Measurements from ENCODE around the gene PRKAR1A.
"Not testable (repeated sequence)": the region's sequence is repeated elsewhere in the genome, so short reads cannot be mapped to it uniquely, and the experiment has no call there.

The PRKAR1A gene

DNA sequence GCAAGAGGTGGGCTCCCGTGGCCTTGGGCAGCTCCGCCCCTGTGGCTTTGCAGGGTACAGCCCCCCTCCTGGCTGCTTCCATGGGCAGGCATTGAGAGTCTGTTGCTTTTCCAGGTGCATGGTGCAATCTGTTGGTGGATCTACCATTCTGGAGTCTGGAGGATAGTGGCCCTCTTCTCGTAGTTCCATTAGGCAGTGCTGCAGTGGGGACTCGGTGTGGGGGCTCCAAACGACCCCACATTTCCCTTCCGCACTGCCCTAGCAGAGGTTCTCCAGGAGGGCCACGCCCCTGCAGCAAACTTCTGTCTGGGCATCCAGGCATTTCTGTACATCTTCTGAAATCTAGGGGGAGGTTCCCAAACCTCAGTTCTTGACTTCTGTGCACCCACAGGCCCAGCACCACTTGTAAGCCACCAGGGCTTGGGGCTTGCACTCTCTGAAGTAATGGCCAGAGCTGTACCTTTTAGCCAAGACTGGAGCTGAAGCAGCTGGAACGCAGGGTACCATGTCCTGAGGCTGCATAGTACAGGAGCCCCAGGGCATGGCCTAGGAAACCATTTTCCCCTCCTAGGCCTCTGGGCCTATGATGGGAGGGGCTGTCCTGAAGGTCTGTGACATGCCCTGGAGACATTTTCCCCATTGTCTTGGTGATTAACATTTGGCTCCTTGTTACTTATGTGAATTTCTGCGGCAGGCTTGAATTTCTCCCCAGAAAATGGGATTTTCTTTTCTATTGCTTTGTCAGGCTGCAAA, 6.0 kb downstream of the PRKAR1A start:
- Histone ChIP-seq H3K27me3 (ENCODE audit: insufficient read depth, low read depth) (no peaks in the 10 kb centered on the region), H2AFZ (ENCODE audit: low read depth) (no peak overlapping the region)
- TF ChIP-seq, protein P1, sequence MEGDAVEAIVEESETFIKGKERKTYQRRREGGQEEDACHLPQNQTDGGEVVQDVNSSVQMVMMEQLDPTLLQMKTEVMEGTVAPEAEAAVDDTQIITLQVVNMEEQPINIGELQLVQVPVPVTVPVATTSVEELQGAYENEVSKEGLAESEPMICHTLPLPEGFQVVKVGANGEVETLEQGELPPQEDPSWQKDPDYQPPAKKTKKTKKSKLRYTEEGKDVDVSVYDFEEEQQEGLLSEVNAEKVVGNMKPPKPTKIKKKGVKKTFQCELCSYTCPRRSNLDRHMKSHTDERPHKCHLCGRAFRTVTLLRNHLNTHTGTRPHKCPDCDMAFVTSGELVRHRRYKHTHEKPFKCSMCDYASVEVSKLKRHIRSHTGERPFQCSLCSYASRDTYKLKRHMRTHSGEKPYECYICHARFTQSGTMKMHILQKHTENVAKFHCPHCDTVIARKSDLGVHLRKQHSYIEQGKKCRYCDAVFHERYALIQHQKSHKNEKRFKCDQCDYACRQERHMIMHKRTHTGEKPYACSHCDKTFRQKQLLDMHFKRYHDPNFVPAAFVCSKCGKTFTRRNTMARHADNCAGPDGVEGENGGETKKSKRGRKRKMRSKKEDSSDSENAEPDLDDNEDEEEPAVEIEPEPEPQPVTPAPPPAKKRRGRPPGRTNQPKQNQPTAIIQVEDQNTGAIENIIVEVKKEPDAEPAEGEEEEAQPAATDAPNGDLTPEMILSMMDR (conservative IDR thresholded peaks at IDR 0.05; ENCODE audit: low read depth, low read length), result no peak

DNA sequence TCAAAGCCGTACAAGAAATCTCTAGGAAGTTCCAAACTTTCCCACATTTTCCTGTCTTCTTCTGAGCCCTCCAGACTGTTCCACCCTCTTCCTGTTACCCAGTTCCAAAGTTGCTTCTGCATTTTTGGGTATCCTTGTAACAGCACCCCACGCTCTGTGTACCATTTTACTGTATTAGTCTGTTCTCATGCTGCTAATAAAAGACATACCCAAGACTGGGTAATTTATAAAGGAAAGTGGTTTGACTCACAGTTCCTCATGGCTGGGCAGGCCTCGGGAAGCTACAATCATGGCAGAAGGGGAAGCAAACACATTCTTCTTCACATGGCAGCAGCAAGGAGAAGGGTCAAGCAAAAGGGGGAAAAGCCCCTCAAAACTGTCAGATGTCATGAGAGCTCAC, 6.8 kb downstream of the PRKAR1A start:
- not testable (repeated sequence) for H3K9ac ChIP-seq; H3K4me2 ChIP-seq; H3K27ac ChIP-seq; H3K4me3 ChIP-seq (IDR thresholded peaks at IDR 0.05; ENCODE audit: insufficient read depth, low read depth, low read length); H2AFZ ChIP-seq (ENCODE audit: low read depth); H3K36me3 ChIP-seq (ENCODE audit: insufficient read depth); H3K27me3 ChIP-seq (ENCODE audit: insufficient read depth, low read depth)
- H3K4me1 ChIP-seq (ENCODE audit: low read depth, poor library complexity, severe bottlenecking), result peaks cover 12% of the 10 kb centered on the region
- peaks cover 22% of the 10 kb centered on the region for H3K79me2 ChIP-seq (ENCODE audit: insufficient read depth, low read depth)
- H4K20me1 ChIP-seq (ENCODE audit: insufficient read depth), result 0 out of 2 replicates have a peak, but pooled peaks cover 11% of the 10 kb centered on the region

More for the DNA sequence above, 6.0 kb downstream of the PRKAR1A start:
- Histone ChIP-seq H3K36me3 (ENCODE audit: insufficient read depth) (peaks cover 2% of the 10 kb centered on the region; the same call in 1 of the 2 replicates), H3K4me1 (ENCODE audit: low read depth, poor library complexity, severe bottlenecking) (peaks cover 16% of the 10 kb centered on the region), H3K4me2 (no peak overlapping the region), H3K9ac (no peak overlapping the region), H4K20me1 (ENCODE audit: insufficient read depth) (0 out of 2 replicates have a peak, but pooled peaks cover 18% of the 10 kb centered on the region), H3K79me2 (ENCODE audit: insufficient read depth, low read depth) (peaks cover 30% of the 10 kb centered on the region), H3K27ac (no peak overlapping the region), H3K4me3 (IDR thresholded peaks at IDR 0.05; ENCODE audit: insufficient read depth, low read depth, low read length) (no peak overlapping the region)

DNA sequence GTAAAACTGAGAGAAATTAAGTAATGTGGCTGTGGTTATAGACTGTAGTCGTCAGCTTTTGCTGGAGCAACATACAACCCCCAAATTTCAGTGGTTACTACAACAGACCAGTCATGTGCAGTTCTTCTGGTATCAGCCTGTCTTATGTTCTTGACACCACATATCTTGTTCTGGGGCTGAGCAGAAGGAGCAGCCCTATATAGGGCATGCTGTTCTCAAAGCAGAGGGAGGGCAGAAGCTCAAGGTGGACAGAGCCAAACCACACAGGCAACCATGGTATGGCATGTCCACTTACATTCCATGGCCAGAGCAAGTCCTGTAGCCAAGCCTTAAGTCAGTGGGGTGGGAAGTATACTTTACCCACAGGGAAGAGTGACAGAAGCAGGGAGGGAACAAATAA, 7.7 kb downstream of the PRKAR1A start:
- Histone ChIP-seq H3K4me1 (ENCODE audit: low read depth, poor library complexity, severe bottlenecking) (peaks cover 4% of the 10 kb centered on the region), H3K36me3 (ENCODE audit: insufficient read depth) (peaks cover 6% of the 10 kb centered on the region; the same call in 1 of the 2 replicates), H3K79me2 (ENCODE audit: insufficient read depth, low read depth) (peaks cover 13% of the 10 kb centered on the region), H3K4me3 (IDR thresholded peaks at IDR 0.05; ENCODE audit: insufficient read depth, low read depth, low read length) (no peak overlapping the region), H3K4me2 (no peak overlapping the region), H2AFZ (ENCODE audit: low read depth) (no peak overlapping the region), H3K9ac (no peak overlapping the region), H3K27ac (no peak overlapping the region), H3K27me3 (ENCODE audit: insufficient read depth, low read depth) (no peaks in the 10 kb centered on the region), H4K20me1 (ENCODE audit: insufficient read depth) (0 out of 2 replicates have a peak, but pooled peaks cover 5% of the 10 kb centered on the region)
- TF ChIP-seq, protein P1 (conservative IDR thresholded peaks at IDR 0.05; ENCODE audit: low read depth, low read length), result no peak

DNA sequence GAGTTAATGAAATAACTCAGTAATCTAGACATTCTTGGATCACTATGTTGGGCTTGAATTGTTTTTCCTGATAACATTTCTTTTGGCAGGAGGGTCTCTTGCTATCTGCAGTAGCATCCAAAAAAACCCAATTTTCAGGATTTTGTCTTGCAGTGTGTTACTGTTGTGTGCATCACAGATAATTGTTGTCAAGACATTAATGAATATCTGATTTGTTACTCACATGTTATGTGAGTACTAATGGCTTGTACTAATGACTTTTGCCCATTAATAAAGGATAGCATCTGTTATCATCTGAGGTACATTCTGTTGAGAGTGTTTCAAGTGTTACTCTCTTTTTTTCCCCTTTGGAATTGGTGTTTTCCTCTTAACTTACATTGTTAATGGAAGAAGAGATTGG, 10.0 kb downstream of the PRKAR1A start:
- H2AFZ ChIP-seq (ENCODE audit: low read depth), result no peak overlapping the region
- H3K4me3 ChIP-seq (IDR thresholded peaks at IDR 0.05; ENCODE audit: insufficient read depth, low read depth, low read length), result no peak overlapping the region
- no peaks in the 10 kb centered on the region for H3K79me2 ChIP-seq (ENCODE audit: insufficient read depth, low read depth)
- peaks cover 7% of the 10 kb centered on the region; the same call in 1 of the 2 replicates for H3K36me3 ChIP-seq (ENCODE audit: insufficient read depth)
- no peak overlapping the region for H3K4me2 ChIP-seq
- no peaks in the 10 kb centered on the region for H3K27me3 ChIP-seq (ENCODE audit: insufficient read depth, low read depth)
- H4K20me1 ChIP-seq (ENCODE audit: insufficient read depth), result no peaks in the 10 kb centered on the region
- H3K9ac ChIP-seq, result no peak overlapping the region
- H3K27ac ChIP-seq, result no peak overlapping the region
- TF ChIP-seq, protein P1 (conservative IDR thresholded peaks at IDR 0.05; ENCODE audit: low read depth, low read length), result no peak
- H3K4me1 ChIP-seq (ENCODE audit: low read depth, poor library complexity, severe bottlenecking), result no peaks in the 10 kb centered on the region

DNA sequence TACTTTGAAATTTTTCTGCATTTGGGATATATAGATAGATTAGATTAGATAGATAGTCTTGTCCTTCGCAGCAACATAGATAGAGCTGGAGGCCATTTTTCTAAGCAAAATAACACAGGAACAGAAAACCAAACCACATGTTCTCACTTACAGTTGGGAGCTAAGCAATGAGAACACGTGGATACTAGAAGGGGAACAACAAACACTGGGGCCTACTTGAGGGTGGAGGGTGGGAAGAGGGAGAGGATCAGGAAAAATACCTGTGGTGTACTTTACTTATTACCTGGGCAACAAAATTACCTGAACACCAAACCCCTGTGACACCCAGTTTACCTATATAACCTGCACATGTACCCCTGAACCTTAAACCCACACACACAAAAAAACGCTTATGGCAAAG, 14.3 kb downstream of the PRKAR1A start:
- no peaks in the 10 kb centered on the region for H3K27me3 ChIP-seq (ENCODE audit: insufficient read depth, low read depth)
- peaks cover 7% of the 10 kb centered on the region; the same call in 1 of the 2 replicates for H3K36me3 ChIP-seq (ENCODE audit: insufficient read depth)
- no peak overlapping the region for H3K4me2 ChIP-seq

More for the DNA sequence above, 14.3 kb downstream of the PRKAR1A start:
- no peak overlapping the region for H3K9ac ChIP-seq
- H3K4me1 ChIP-seq (ENCODE audit: low read depth, poor library complexity, severe bottlenecking), result no peaks in the 10 kb centered on the region
- no peak overlapping the region for H3K27ac ChIP-seq
- no peaks in the 10 kb centered on the region for H4K20me1 ChIP-seq (ENCODE audit: insufficient read depth)
- H2AFZ ChIP-seq (ENCODE audit: low read depth), result no peak overlapping the region
- TF ChIP-seq, protein P1 (conservative IDR thresholded peaks at IDR 0.05; ENCODE audit: low read depth, low read length), result no peak
- no peak overlapping the region for H3K4me3 ChIP-seq (IDR thresholded peaks at IDR 0.05; ENCODE audit: insufficient read depth, low read depth, low read length)
- no peaks in the 10 kb centered on the region for H3K79me2 ChIP-seq (ENCODE audit: insufficient read depth, low read depth)

All from KMS-11 (cell line).